HCT116 (cell line): ENCODE results near the gene ING3.

Experiments
- EGR1 ChIP-seq: IDR thresholded peaks from 2 replicates; pipeline ENCODE4 v1.6.1; 2012; ENCODE audit warnings: low read depth
- EZH2 ChIP-seq: fragments of 200-600 bp; sonication (generic); IDR thresholded peaks from 2 replicates; pipeline ENCODE4 v1.6.1; 2017; ENCODE audit warnings: antibody characterized with exemption, mixed run types
- EZH2phosphoT487 ChIP-seq: fragments of 200-600 bp; IDR thresholded peaks from 2 replicates; pipeline ENCODE4 v1.6.1; 2018; ENCODE audit warnings: antibody characterized with exemption, borderline replicate concordance
- FOSL1 ChIP-seq: IDR thresholded peaks from 2 replicates; pipeline ENCODE4 v1.6.1; 2012; ENCODE audit warnings: low read depth
- POLR2A ChIP-seq: IDR thresholded peaks from 2 replicates; pipeline ENCODE4 v1.7.0; 2011; ENCODE audit warnings: borderline replicate concordance; ENCODE audit not compliant: insufficient read depth, insufficient read length; ENCODE audit errors: extremely low read depth
- POLR2AphosphoS5 ChIP-seq: IDR thresholded peaks from 2 replicates; pipeline ENCODE4 v1.6.1; 2011; ENCODE audit warnings: mild to moderate bottlenecking, low read depth, low read length, moderate library complexity
- RAD21 ChIP-seq: IDR thresholded peaks from 2 replicates; pipeline ENCODE4 v1.6.1; 2012; ENCODE audit warnings: low read depth, mild to moderate bottlenecking
- TF ChIP-seq, protein P1 (sequence below), 3 experiments: fragments of 200-600 bp in 1 of 3; sonication (generic) in 1 of 3; IDR thresholded peaks in 2 of 3; conservative IDR thresholded peaks in 1 of 3; 2 replicates each; pipeline ENCODE4 v1.5.1; 2012 to 2017; ENCODE audit warnings: low read depth in 2 of 3, low read length in 2 of 3, antibody characterized with exemption in 1 of 3, borderline replicate concordance in 1 of 3, control low read depth in 1 of 3, mild to moderate bottlenecking in 1 of 3, mixed read lengths in 1 of 3, mixed run types in 1 of 3, moderate library complexity in 1 of 3; ENCODE audit not compliant: insufficient read depth in 1 of 3
- TF ChIP-seq, protein P2 (sequence below): IDR thresholded peaks from 2 replicates; pipeline ENCODE4 v1.6.1; 2012; ENCODE audit warnings: low read depth
- TF ChIP-seq, protein P3 (sequence below): IDR thresholded peaks from 2 replicates; pipeline ENCODE4 v1.6.1; 2012

DNA sequence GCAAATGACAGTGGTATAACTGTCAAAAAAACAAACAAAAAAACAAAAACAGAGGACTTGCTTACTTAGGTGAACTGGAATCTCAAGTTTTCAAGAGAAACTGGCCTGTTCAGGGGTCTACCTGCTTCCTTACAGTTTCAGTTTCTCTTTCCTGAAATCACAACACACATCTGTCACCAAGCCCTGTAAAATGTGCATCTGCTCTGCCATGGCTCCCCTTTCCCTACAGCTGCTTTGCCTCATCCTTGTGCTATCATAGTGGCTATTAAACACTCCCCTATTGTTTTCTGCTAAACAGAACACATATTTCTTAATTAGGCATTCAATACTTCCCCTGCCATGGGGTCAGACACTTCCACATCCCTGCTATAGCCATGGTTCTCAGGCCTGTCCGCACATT, 75.6 kb downstream of the ING3 start:
- TF ChIP-seq, protein P1, sequence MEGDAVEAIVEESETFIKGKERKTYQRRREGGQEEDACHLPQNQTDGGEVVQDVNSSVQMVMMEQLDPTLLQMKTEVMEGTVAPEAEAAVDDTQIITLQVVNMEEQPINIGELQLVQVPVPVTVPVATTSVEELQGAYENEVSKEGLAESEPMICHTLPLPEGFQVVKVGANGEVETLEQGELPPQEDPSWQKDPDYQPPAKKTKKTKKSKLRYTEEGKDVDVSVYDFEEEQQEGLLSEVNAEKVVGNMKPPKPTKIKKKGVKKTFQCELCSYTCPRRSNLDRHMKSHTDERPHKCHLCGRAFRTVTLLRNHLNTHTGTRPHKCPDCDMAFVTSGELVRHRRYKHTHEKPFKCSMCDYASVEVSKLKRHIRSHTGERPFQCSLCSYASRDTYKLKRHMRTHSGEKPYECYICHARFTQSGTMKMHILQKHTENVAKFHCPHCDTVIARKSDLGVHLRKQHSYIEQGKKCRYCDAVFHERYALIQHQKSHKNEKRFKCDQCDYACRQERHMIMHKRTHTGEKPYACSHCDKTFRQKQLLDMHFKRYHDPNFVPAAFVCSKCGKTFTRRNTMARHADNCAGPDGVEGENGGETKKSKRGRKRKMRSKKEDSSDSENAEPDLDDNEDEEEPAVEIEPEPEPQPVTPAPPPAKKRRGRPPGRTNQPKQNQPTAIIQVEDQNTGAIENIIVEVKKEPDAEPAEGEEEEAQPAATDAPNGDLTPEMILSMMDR (IDR thresholded peaks at IDR 0.05 in 2 of 3, conservative IDR thresholded peaks at IDR 0.05 in 1 of 3; ENCODE audit: borderline replicate concordance in 1 of 3, insufficient read depth in 1 of 3, low read depth in 2 of 3, low read length in 2 of 3): no peak
- TF ChIP-seq RAD21 (no peak), FOSL1 (no peak), POLR2AphosphoS5 (no peak), POLR2A (no peak), EZH2 (no peak), EZH2phosphoT487 (no peak), EGR1 (no peak)
- TF ChIP-seq, protein P2, sequence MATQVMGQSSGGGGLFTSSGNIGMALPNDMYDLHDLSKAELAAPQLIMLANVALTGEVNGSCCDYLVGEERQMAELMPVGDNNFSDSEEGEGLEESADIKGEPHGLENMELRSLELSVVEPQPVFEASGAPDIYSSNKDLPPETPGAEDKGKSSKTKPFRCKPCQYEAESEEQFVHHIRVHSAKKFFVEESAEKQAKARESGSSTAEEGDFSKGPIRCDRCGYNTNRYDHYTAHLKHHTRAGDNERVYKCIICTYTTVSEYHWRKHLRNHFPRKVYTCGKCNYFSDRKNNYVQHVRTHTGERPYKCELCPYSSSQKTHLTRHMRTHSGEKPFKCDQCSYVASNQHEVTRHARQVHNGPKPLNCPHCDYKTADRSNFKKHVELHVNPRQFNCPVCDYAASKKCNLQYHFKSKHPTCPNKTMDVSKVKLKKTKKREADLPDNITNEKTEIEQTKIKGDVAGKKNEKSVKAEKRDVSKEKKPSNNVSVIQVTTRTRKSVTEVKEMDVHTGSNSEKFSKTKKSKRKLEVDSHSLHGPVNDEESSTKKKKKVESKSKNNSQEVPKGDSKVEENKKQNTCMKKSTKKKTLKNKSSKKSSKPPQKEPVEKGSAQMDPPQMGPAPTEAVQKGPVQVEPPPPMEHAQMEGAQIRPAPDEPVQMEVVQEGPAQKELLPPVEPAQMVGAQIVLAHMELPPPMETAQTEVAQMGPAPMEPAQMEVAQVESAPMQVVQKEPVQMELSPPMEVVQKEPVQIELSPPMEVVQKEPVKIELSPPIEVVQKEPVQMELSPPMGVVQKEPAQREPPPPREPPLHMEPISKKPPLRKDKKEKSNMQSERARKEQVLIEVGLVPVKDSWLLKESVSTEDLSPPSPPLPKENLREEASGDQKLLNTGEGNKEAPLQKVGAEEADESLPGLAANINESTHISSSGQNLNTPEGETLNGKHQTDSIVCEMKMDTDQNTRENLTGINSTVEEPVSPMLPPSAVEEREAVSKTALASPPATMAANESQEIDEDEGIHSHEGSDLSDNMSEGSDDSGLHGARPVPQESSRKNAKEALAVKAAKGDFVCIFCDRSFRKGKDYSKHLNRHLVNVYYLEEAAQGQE: no peak
- TF ChIP-seq, protein P3, sequence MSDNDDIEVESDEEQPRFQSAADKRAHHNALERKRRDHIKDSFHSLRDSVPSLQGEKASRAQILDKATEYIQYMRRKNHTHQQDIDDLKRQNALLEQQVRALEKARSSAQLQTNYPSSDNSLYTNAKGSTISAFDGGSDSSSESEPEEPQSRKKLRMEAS: no peak
